Mammary microvascular endothelial cell (primary cell): ENCODE data around the gene CDRT15. TPM values are rescaled to one million over a fixed set of nuclear protein-coding genes. Genes with fewer than 3 reads are reported as not detected.

ENCODE experiments used
- total RNA-seq: library from RNA; depleted of rRNA; stranded (reverse); fragments of >200 nt; gene quantifications from 2 replicates; pipeline ENCODE4 v1.2.3, GENCODE V29; 2015

Gene CDRT15
- not detected in 2 replicates for total RNA-seq

GRCh38 chr17:14236762-14237161 is at the start of gene CDRT15:
TSS of gene CDRT15 (minus strand) at chr17:14236862. CDS start at chr17:14236833, 29 bp downstream.

Other genes starting within 250 kb of the CDRT15 start
- 10.9 and 19.3 TPM in 2 replicates for gene COX10, start 167.4 kb downstream of the CDRT15 start, total RNA-seq
- gene HS3ST3B1, start 64.2 kb upstream of the CDRT15 start, total RNA-seq: 0.44 and 0.47 TPM in 2 replicates